Glomerular endothelial cell (primary cell): ENCODE results near the gene SIT1. TPM values are rescaled to one million over a fixed set of nuclear protein-coding genes. Genes with fewer than 3 reads are reported as not detected.

ENCODE experiments used
- DNase-seq: peaks from one replicate; pipeline ENCODE4 v3.0.0-alpha.2; 2011; ENCODE audit warnings: low read depth, low spot score; ENCODE audit errors: extremely low read depth
- total RNA-seq: library from RNA; depleted of rRNA; stranded (reverse); fragments of >200 nt; gene quantifications from 2 replicates; pipeline ENCODE4 v1.2.3, GENCODE V29; 2015

Gene SIT1
- total RNA-seq = not detected in 2 replicates

GRCh38 chr9:35650341-35651158 is at the start of gene SIT1:
Gene SIT1, minus strand, starts transcription at chr9:35650931. Its CDS starts 78 bp downstream, at chr9:35650853.
- no peak for DNase-seq

- no peak for DNase-seq
Measured at GRCh38 chr9:35700031-35700430, 49.3 kb upstream of the SIT1 start.

GRCh38 chr9:35698231-35698630 is 47.5 kb upstream of the SIT1 start:
- DNase-seq = no peak

- no peak for DNase-seq
Measured at GRCh38 chr9:35697486-35697885, 46.8 kb upstream of the SIT1 start.

- no peak for DNase-seq
Measured at GRCh38 chr9:35696520-35697215, 45.9 kb upstream of the SIT1 start.

GRCh38 chr9:35695943-35696401 is 45.2 kb upstream of the SIT1 start:
- no peak for DNase-seq

GRCh38 chr9:35691757-35692301 is 41.1 kb upstream of the SIT1 start:
- DNase-seq = no peak

- no peak for DNase-seq
Measured at GRCh38 chr9:35691334-35691650, 40.6 kb upstream of the SIT1 start.

- no peak for DNase-seq
Measured at GRCh38 chr9:35690614-35691333, 40.0 kb upstream of the SIT1 start.

- no peak for DNase-seq
Measured at GRCh38 chr9:35690294-35690613, 39.5 kb upstream of the SIT1 start.

- DNase-seq = no peak
Measured at GRCh38 chr9:35689542-35690293, 39.0 kb upstream of the SIT1 start, which contains the start of gene TPM2. Gene TPM2, minus strand, starts transcription at chr9:35689925. Its CDS starts 108 bp downstream, at chr9:35689817.

- DNase-seq = no peak
Measured at GRCh38 chr9:35688558-35689541, 38.1 kb upstream of the SIT1 start.

GRCh38 chr9:35687972-35688557 is 37.3 kb upstream of the SIT1 start:
- no peak for DNase-seq

- no peak for DNase-seq
Measured at GRCh38 chr9:35687306-35687705, 36.6 kb upstream of the SIT1 start.

- no peak for DNase-seq
Measured at GRCh38 chr9:35686222-35687203, 35.8 kb upstream of the SIT1 start.

- DNase-seq = no peak
Measured at GRCh38 chr9:35685506-35685905, 34.8 kb upstream of the SIT1 start.

- no peak for DNase-seq
Measured at GRCh38 chr9:35684921-35685320, 34.2 kb upstream of the SIT1 start.

GRCh38 chr9:35683323-35683722 is 32.6 kb upstream of the SIT1 start:
- DNase-seq = no peak
